ENCODE results near the gene WWOX. TPM values are rescaled to one million over a fixed set of nuclear protein-coding genes. Genes with fewer than 3 reads are reported as not detected.

The WWOX gene
- total and polyA plus RNA-seq, 2 donors (not counting 3 experiments of a cell fraction or from before 2014, with no cell fraction given), result 6.2 to 12.5 TPM

DNA sequence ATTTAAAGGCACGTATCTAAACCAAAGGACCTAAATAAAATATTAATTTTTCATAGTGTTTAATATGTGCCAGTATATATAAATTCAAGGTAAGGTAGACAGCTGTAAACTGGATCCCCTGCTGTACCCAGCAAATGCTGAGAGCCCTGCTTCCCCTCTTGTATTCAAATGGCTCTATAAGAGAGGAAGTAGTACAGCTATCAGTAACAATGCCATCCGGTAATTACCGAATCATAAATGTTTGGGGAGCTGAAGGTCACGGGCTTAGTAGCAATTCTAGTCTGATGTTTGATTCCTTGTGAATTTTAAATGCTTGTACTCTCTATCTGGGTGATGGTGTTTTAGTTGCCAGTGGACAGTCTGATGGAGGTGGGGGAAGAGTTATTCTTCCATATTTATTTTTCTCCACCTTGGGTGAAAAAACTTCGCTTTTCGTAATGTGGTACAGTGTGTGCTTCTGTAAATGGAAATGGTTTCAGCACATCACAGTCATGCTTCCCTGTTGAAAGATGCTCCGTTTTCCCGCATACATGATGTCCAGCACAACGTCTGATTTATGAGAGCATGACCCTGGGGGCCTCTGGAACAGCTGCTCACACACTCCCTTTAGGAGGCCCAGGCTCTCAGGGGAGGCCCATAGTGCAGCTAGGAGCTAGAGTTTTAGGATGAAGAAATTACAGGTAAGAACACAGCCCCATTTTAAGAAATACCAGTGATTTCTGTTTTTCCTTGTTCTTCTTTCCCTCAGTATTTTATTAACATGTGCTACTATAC lies 423.9 kb downstream of the WWOX start:
- CTCF ChIA-PET, result no interaction called here
- no peak for DNase-seq (ENCODE audit: low read depth, low spot score)
- FAIRE-seq, result no peak
- no peak overlapping the region for H3K4me2 ChIP-seq (ENCODE audit: insufficient read depth, low read length)
- no peaks in the 10 kb centered on the region for H3K9me1 ChIP-seq (replicated peaks; ENCODE audit: control insufficient read depth, extremely low read depth, insufficient read depth, low read length)
- H3K79me2 ChIP-seq (ENCODE audit: control insufficient read depth, insufficient read depth, low read length), result no peaks in the 10 kb centered on the region
- no peak overlapping the region for H3K9ac ChIP-seq (replicated peaks; ENCODE audit: extremely low read depth, insufficient read depth, low read length)
- H3K4me3 ChIP-seq (replicated peaks in 1 of 3; ENCODE audit: insufficient read depth in 1 of 3, low read depth in 1 of 3, low read length in 3 of 3), result no peak overlapping the region
- dilution Hi-C loops (cut with MboI; ENCODE audit: extremely low pct_ligation_motif_present, low sequenced_read_pairs) (no loop called here), intact Hi-C loops (cut with micrococcal nuclease) (no loop called here)
- no peaks in the 10 kb centered on the region for H4K20me1 ChIP-seq (replicated peaks; ENCODE audit: control insufficient read depth, extremely low read depth, insufficient read depth, low read length)
- POLR2A ChIA-PET, result no interaction called here
- H3K9me3 ChIP-seq (replicated peaks; ENCODE audit: control insufficient read depth, insufficient read depth, low read length), result no peaks in the 10 kb centered on the region
- H3K27ac ChIP-seq (ENCODE audit: insufficient read depth, low read depth, low read length), result no peak overlapping the region
- H2AFZ ChIP-seq (ENCODE audit: low read depth, low read length), result no peak overlapping the region
- no peaks in the 10 kb centered on the region for H3K36me3 ChIP-seq (ENCODE audit: control insufficient read depth in 2 of 2, extremely low read depth in 1 of 2, insufficient read depth in 2 of 2, low read length in 2 of 2)
- H3K4me1 ChIP-seq (ENCODE audit: control insufficient read depth, extremely low read depth, insufficient read depth, low read length), result no peaks in the 10 kb centered on the region
- BruUV-seq (replicated peaks), result no TSS peak
- no peaks in the 10 kb centered on the region for H3K27me3 ChIP-seq (ENCODE audit: control insufficient read depth in 2 of 2, insufficient read depth in 2 of 2, low read length in 2 of 2)
- TF ChIP-seq POLR2AphosphoS5 (IDR thresholded peaks at IDR 0.05; ENCODE audit: insufficient read depth, low read depth, low read length), result no peak
- TF ChIP-seq GATA2 (IDR thresholded peaks at IDR 0.05; ENCODE audit: insufficient read depth, insufficient read length, low read depth, low read length), result no peak
- no peak for TF ChIP-seq FOS (IDR thresholded peaks at IDR 0.05; ENCODE audit: borderline replicate concordance, insufficient read depth, low read length)
- TF ChIP-seq, protein P1, sequence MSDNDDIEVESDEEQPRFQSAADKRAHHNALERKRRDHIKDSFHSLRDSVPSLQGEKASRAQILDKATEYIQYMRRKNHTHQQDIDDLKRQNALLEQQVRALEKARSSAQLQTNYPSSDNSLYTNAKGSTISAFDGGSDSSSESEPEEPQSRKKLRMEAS (IDR thresholded peaks at IDR 0.05; ENCODE audit: insufficient read depth, insufficient read length), result no peak
- TF ChIP-seq, protein P2, sequence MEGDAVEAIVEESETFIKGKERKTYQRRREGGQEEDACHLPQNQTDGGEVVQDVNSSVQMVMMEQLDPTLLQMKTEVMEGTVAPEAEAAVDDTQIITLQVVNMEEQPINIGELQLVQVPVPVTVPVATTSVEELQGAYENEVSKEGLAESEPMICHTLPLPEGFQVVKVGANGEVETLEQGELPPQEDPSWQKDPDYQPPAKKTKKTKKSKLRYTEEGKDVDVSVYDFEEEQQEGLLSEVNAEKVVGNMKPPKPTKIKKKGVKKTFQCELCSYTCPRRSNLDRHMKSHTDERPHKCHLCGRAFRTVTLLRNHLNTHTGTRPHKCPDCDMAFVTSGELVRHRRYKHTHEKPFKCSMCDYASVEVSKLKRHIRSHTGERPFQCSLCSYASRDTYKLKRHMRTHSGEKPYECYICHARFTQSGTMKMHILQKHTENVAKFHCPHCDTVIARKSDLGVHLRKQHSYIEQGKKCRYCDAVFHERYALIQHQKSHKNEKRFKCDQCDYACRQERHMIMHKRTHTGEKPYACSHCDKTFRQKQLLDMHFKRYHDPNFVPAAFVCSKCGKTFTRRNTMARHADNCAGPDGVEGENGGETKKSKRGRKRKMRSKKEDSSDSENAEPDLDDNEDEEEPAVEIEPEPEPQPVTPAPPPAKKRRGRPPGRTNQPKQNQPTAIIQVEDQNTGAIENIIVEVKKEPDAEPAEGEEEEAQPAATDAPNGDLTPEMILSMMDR (IDR thresholded peaks at IDR 0.05; ENCODE audit: extremely low read depth in 1 of 2, insufficient read depth in 1 of 2, low read depth in 1 of 2, low read length in 2 of 2), result no peak
- no peak for TF ChIP-seq MYC (IDR thresholded peaks at IDR 0.05; ENCODE audit: low read depth, low read length)
- no peak for TF ChIP-seq JUN (IDR thresholded peaks at IDR 0.05; ENCODE audit: borderline replicate concordance, insufficient read depth, insufficient read length, low read depth)
- TF ChIP-seq EZH2 (IDR thresholded peaks at IDR 0.05; ENCODE audit: borderline replicate concordance, low read depth, low read length, severe bottlenecking), result no peak
- TF ChIP-seq POLR2A (IDR thresholded peaks at IDR 0.05; ENCODE audit: low read depth, low read length), result no peak
